A549 (cell line): ENCODE measurements around the gene NHERF1.

Experiments
- CHD2 ChIP-seq: fragments of 150-350 bp; IDR thresholded peaks from 2 replicates; pipeline ENCODE4 v1.6.1; 2014; ENCODE audit warnings: low read length; ENCODE audit not compliant: partially characterized antibody
- ESRRA ChIP-seq: fragments of 150-350 bp; IDR thresholded peaks from 2 replicates; pipeline ENCODE4 v1.6.1; 2014; ENCODE audit warnings: mild to moderate bottlenecking, low read length, borderline replicate concordance
- FOSL2 ChIP-seq, 2 experiments: fragments of 450-650 bp in 1 of 2; fragments of >200 bp in 1 of 2; sonication (Bioruptor Twin) in 1 of 2; formaldehyde crosslinking; IDR thresholded peaks; 2 replicates each; pipeline versions ENCODE4 v1.5.0 to v1.6.1; 2016 to 2020; ENCODE audit warnings: mild to moderate bottlenecking in 1 of 2, moderate library complexity in 1 of 2
- HDAC2 ChIP-seq: fragments of 200-600 bp; sonication (generic); IDR thresholded peaks from 2 replicates; pipeline ENCODE4 v1.6.1; 2016
- MYC ChIP-seq: IDR thresholded peaks from 2 replicates; pipeline ENCODE4 v1.6.1; 2012; ENCODE audit warnings: mild to moderate bottlenecking, inconsistent platforms, low read length, improper control_type of control experiment, borderline replicate concordance
- PHF8 ChIP-seq: fragments of 200-600 bp; sonication (generic); IDR thresholded peaks from 2 replicates; pipeline ENCODE4 v1.6.1; 2016; ENCODE audit warnings: low read depth, mild to moderate bottlenecking, antibody characterized with exemption, moderate library complexity, borderline replicate concordance
- RARB ChIP-seq: fragments of 250-450 bp; sonication (Bioruptor Pico); IDR thresholded peaks from 2 replicates; pipeline ENCODE4 v1.8.0; 2021; ENCODE audit warnings: mild to moderate bottlenecking, moderate library complexity
- RNF2 ChIP-seq: fragments of 200-600 bp; sonication (generic); IDR thresholded peaks from 2 replicates; pipeline ENCODE4 v1.6.1; 2016; ENCODE audit warnings: low read depth, mild to moderate bottlenecking, antibody characterized with exemption, moderate library complexity, borderline replicate concordance
- SMC3 ChIP-seq: fragments of >200 bp; sonication (Bioruptor Twin); formaldehyde crosslinking; IDR thresholded peaks from 3 replicates; pipeline ENCODE4 v1.6.1; 2018; ENCODE audit warnings: inconsistent platforms
- TFCP2L1 ChIP-seq: fragments of 250-450 bp; sonication (Bioruptor Pico); IDR thresholded peaks from 2 replicates; pipeline ENCODE4 v1.5.0; 2021; ENCODE audit warnings: mild to moderate bottlenecking
- TF ChIP-seq, protein P1 (sequence below): fragments of >200 bp; sonication (Bioruptor Twin); formaldehyde crosslinking; IDR thresholded peaks from 3 replicates; pipeline ENCODE4 v1.5.1; 2016
- TF ChIP-seq, protein P2 (sequence below): IDR thresholded peaks from 2 replicates; pipeline ENCODE4 v1.6.1; 2012
- TF ChIP-seq, protein P3 (sequence below): fragments of 150-350 bp; IDR thresholded peaks from 2 replicates; pipeline ENCODE4 v1.6.1; 2014; ENCODE audit warnings: low read depth, mild to moderate bottlenecking, low read length

DNA sequence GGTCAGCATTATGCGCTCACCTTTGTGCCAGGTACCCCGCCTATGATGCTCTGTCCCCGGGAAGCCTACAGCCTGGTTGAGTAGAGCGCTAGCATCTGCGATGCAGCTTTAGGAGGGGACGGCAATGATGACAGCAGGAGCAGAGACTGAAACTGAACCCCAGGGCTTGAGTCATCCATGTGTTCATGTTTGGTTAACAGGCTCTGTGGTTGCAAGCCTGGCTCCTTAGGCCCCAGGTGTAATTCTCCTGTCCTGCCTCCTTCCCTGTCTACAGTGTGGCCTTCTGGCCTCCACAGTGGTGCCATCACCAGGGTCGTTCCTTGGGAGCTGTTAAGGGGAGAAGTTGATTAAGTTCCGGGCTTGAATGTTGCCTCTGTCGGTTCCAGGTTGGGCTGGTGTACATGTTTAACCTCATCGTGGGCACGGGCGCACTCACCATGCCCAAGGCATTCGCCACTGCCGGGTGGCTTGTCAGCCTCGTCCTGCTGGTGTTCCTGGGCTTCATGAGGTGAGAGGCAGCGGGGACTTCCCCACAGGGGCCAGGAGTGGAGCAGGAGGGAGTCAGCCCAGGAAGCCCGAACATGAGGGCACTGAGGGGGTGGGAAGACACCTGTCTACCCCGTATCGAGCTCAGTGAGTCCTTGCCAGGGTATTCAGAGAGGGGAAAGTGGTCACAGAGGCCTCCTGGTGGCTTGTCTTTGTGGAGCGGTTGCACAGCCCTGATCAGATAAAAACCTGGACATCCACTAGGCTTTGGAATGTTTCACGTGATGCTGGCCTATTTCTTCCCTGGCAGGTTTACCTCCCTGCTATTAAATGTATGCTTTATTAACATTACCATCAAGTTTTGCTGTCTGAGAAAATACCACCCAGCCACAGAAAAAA lies 36.9 kb downstream of the NHERF1 start:
- no peak for TF ChIP-seq MYC
- TF ChIP-seq RARB (CRISPR knock-in tag) = no peak
- TF ChIP-seq SMC3 = no peak
- TF ChIP-seq RNF2 = no peak
- no peak for TF ChIP-seq HDAC2
- no peak for TF ChIP-seq CHD2
- TF ChIP-seq PHF8 = no peak
- no peak for TF ChIP-seq TFCP2L1 (CRISPR knock-in tag)
- TF ChIP-seq, protein P1, sequence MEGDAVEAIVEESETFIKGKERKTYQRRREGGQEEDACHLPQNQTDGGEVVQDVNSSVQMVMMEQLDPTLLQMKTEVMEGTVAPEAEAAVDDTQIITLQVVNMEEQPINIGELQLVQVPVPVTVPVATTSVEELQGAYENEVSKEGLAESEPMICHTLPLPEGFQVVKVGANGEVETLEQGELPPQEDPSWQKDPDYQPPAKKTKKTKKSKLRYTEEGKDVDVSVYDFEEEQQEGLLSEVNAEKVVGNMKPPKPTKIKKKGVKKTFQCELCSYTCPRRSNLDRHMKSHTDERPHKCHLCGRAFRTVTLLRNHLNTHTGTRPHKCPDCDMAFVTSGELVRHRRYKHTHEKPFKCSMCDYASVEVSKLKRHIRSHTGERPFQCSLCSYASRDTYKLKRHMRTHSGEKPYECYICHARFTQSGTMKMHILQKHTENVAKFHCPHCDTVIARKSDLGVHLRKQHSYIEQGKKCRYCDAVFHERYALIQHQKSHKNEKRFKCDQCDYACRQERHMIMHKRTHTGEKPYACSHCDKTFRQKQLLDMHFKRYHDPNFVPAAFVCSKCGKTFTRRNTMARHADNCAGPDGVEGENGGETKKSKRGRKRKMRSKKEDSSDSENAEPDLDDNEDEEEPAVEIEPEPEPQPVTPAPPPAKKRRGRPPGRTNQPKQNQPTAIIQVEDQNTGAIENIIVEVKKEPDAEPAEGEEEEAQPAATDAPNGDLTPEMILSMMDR = no peak
- TF ChIP-seq, protein P2, sequence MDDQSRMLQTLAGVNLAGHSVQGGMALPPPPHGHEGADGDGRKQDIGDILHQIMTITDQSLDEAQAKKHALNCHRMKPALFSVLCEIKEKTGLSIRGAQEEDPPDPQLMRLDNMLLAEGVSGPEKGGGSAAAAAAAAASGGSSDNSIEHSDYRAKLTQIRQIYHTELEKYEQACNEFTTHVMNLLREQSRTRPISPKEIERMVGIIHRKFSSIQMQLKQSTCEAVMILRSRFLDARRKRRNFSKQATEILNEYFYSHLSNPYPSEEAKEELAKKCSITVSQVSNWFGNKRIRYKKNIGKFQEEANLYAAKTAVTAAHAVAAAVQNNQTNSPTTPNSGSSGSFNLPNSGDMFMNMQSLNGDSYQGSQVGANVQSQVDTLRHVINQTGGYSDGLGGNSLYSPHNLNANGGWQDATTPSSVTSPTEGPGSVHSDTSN = no peak
- no peak for TF ChIP-seq FOSL2 (IDR thresholded peaks at IDR 0.05)
- no peak for TF ChIP-seq FOSL2 (CRISPR knock-in tag; IDR thresholded peaks at IDR 0.05)
- TF ChIP-seq, protein P3, sequence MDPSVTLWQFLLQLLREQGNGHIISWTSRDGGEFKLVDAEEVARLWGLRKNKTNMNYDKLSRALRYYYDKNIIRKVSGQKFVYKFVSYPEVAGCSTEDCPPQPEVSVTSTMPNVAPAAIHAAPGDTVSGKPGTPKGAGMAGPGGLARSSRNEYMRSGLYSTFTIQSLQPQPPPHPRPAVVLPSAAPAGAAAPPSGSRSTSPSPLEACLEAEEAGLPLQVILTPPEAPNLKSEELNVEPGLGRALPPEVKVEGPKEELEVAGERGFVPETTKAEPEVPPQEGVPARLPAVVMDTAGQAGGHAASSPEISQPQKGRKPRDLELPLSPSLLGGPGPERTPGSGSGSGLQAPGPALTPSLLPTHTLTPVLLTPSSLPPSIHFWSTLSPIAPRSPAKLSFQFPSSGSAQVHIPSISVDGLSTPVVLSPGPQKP = no peak
- no peak for TF ChIP-seq ESRRA
